ENCODE measurements around the gene ALG12.

The ALG12 gene

DNA sequence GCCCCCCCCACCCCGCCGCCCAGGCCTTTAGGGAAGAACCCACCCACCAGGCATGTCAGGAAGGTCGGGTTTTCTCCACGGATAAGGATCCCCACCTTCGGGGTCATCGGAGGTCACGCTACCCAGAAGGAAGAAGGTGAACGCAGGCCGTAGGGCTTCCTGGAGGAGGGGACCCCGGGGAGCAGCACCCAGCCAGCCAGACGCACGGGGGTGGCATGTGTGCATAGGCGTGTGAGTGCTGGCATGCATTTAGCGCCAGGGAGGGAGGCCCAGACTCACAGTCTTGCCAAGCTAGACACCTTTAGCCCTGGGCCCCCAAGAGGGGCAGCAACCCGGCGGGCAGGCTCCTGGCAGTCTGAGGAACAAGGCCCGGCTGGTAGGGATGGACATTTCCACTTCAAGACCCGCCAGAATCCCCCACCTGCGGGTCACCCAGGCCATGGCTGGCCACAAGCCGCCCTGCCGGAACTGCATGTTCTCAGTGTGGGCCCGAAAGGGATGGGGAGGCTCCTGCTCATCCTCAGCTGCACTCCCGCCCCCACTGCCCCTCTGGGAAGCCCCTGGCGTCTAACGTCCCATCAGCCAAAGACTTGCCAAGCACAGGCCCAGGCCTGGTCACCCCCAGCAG, 25.6 kb upstream of the ALG12 start:
- TF ChIP-seq CTCF (IDR thresholded peaks at IDR 0.05; ENCODE audit: low read depth, low read length) = no peak
- no peak overlapping the region for H3K4me3 ChIP-seq (replicated peaks in 1 of 2; ENCODE audit: low read depth in 2 of 2, low read length in 2 of 2)
- no peak for DNase-seq (ENCODE audit: low read depth in 2 of 2)

- TF ChIP-seq CTCF (IDR thresholded peaks at IDR 0.05; ENCODE audit: low read depth, low read length) = no peak
- H3K4me3 ChIP-seq (replicated peaks in 1 of 2; ENCODE audit: low read depth in 2 of 2, low read length in 2 of 2) = no peak overlapping the region
- DNase-seq (ENCODE audit: low read depth in 2 of 2) = no peak
These were observed 25.1 kb upstream of the ALG12 start for GRCh38 chr22:49943405-49943765.

DNA sequence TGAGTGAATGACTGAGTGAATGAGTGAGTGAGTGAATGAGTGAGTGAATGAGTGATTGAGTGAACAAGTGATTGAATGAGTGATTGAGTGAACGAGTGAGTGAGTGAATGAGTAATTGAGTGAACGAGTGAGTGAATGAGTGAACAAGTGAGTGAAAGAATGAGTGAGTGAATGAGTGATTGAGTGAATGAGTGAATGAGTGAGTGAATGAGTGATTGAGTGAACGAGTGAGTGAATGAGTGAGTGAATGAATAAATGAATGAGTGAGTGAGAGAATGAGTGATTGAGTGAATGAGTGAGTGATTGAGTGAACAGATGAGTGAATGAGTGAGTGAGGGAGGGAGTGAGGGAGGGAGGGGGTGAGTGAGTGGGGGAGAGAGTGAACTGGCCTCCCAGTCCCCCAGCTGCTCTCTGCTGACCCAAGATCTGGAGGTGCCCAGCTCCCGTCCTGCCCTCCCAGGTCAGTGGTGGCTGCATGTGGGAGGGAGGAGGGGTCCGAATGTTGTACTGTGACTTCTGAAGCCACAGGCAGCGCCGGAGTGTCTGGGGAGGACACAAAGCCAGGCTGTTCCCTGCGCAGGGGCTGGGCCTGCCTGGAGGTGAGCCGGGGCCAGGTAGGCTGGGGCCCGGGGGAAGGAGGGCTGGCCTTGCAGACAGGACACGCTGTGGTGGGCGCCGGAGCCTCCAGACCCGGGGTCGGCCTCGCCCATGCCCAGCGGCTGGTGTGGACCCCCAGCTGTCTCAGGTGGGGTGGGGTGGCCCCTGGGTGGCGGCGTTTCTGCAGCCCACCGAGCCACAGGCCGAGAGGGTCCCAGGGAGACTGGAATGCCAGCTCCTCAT, 24.5 kb upstream of the ALG12 start:
- no peak overlapping the region for H3K4me3 ChIP-seq (replicated peaks in 1 of 2; ENCODE audit: low read depth in 2 of 2, low read length in 2 of 2)
- TF ChIP-seq CTCF (IDR thresholded peaks at IDR 0.05; ENCODE audit: low read depth, low read length) = no peak
- no peak for DNase-seq (ENCODE audit: low read depth in 2 of 2)

- no peak overlapping the region for H3K4me3 ChIP-seq (replicated peaks in 1 of 2; ENCODE audit: low read depth in 2 of 2, low read length in 2 of 2)
- TF ChIP-seq CTCF (IDR thresholded peaks at IDR 0.05; ENCODE audit: low read depth, low read length) = no peak
- DNase-seq (ENCODE audit: low read depth in 2 of 2) = no peak
These were observed 23.5 kb upstream of the ALG12 start for GRCh38 chr22:49941507-49942316.

DNA sequence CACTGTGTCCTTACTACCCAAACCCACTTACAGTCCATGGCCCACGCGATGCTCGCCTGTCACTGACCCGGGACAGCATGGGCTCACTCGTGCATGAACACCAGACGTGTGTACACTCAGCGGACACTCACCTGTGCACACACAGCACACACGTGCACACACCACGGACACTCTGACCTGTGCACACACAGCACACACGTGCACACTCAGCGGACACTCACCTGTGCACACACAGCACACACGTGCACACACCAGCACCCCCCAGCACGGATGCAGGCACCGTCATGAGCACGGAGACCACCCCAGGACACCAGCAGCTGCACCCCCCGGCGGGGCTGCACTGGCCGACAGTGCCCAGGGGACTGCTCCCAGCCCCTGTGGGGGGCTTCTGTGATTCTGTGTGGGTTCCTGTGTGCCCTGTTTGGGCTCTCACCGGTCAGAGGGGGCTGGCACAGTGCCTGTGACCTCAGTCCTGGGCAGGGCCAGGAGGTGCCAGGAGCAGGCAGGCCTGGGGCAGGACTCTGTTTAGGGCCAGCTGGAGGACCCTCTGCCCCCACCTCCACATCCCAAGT, 20.4 kb upstream of the ALG12 start:
- no peak for TF ChIP-seq CTCF (IDR thresholded peaks at IDR 0.05; ENCODE audit: low read depth, low read length)
- no peak overlapping the region for H3K4me3 ChIP-seq (replicated peaks in 1 of 2; ENCODE audit: low read depth in 2 of 2, low read length in 2 of 2)
- DNase-seq (ENCODE audit: low read depth in 2 of 2) = no peak

DNA sequence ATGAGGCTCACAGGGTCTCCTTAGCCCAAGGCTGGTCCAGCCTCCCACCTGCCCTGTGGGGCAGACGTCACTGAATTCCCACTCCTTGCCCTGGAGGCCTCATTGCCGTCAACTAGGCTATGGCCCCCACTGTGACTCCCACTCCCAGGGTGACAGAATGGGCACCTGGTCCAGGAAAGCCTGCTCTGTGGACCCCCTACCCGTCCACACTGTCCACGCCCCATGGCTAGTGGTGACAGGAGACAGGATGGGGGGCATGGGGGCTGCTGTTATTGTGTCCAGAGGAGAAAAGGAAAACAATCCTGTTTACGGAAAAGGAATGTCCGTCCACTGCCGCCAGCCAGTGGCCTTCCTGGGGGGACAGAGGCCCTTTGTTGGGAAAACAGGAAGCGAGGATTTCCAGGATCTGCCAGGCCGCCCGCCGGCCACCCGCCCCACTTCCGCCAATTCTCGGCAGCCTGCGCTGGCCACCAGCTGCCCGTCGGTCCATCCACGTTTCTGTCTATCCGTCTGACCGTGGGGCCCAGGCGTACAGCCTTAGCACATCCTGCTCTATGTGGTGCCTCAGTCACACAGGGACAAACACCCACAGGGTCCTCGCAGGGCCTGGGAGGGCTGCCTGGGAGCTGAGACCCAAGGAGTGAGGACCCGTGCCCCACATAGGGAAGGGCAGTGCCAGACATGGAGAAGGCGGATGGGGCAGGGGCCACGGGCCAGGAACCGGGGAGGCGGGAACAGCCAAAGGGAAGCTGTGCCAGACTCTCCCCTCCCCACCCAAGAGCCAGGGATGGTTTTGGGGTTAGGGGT, 19.7 kb upstream of the ALG12 start:
- peak in 1 of 2 donors; percentile 35 for DNase-seq (ENCODE audit: low read depth in 2 of 2)
- TF ChIP-seq CTCF (IDR thresholded peaks at IDR 0.05; ENCODE audit: low read depth, low read length) = no peak
- no peak overlapping the region for H3K4me3 ChIP-seq (replicated peaks in 1 of 2; ENCODE audit: low read depth in 2 of 2, low read length in 2 of 2)
